Choroid plexus epithelial cell (primary cell): ENCODE data around the gene EVC.
"Not testable (repeated sequence)": the region's sequence is repeated elsewhere in the genome, so short reads cannot be mapped to it uniquely, and the experiment has no call there.

Experiments
- DNase-seq: peaks from one replicate; pipeline ENCODE4 v3.0.0-alpha.2; 2010; ENCODE audit warnings: low read depth
- H3K4me3 ChIP-seq: 2 replicates; pipeline ENCODE4 v1.5.1; 2011; ENCODE audit warnings: low read depth, mild to moderate bottlenecking, control low read depth, low read length, moderate library complexity
- TF ChIP-seq, protein P1 (sequence below): conservative IDR thresholded peaks from 2 replicates; pipeline ENCODE4 v1.5.1; 2011; ENCODE audit warnings: low read depth, mild to moderate bottlenecking, control low read depth, inconsistent platforms, low read length, moderate library complexity

EVC gene

DNA sequence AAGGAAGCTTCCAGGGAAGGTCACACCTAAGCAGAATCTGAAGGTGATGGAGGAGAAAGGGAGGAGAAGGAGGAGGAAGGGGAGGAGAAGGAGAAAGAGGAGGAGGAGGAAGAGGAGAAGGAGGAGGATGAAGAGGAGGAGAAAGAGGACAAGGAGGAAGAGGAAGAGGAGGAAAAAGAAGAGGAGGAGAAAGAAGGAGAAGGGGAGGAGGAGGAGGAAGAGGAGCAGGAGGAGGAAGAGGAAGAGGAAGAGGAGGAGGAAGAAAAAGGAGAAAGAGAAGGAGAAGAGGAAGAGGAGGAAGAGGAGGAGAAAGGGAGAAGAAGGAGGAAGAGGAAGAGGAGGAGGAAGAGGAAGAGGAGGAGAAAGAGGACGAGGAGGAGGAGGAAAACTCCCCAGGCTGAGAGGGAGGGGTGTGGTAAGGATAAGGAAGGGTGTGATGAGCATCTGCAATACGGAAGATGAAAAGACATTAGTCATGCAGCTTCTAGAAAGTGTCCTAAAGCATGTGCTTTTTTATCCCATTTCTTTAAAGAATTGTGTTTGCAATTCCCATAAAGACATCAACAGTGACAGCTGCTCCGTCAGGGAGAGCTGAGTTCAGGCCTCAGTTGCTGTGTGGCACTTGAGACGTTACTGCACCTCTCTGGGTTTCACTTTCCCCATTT, 140.8 kb downstream of the EVC start:
- TF ChIP-seq, protein P1, sequence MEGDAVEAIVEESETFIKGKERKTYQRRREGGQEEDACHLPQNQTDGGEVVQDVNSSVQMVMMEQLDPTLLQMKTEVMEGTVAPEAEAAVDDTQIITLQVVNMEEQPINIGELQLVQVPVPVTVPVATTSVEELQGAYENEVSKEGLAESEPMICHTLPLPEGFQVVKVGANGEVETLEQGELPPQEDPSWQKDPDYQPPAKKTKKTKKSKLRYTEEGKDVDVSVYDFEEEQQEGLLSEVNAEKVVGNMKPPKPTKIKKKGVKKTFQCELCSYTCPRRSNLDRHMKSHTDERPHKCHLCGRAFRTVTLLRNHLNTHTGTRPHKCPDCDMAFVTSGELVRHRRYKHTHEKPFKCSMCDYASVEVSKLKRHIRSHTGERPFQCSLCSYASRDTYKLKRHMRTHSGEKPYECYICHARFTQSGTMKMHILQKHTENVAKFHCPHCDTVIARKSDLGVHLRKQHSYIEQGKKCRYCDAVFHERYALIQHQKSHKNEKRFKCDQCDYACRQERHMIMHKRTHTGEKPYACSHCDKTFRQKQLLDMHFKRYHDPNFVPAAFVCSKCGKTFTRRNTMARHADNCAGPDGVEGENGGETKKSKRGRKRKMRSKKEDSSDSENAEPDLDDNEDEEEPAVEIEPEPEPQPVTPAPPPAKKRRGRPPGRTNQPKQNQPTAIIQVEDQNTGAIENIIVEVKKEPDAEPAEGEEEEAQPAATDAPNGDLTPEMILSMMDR = no peak
- no peak overlapping the region for H3K4me3 ChIP-seq
- no peak for DNase-seq

DNA sequence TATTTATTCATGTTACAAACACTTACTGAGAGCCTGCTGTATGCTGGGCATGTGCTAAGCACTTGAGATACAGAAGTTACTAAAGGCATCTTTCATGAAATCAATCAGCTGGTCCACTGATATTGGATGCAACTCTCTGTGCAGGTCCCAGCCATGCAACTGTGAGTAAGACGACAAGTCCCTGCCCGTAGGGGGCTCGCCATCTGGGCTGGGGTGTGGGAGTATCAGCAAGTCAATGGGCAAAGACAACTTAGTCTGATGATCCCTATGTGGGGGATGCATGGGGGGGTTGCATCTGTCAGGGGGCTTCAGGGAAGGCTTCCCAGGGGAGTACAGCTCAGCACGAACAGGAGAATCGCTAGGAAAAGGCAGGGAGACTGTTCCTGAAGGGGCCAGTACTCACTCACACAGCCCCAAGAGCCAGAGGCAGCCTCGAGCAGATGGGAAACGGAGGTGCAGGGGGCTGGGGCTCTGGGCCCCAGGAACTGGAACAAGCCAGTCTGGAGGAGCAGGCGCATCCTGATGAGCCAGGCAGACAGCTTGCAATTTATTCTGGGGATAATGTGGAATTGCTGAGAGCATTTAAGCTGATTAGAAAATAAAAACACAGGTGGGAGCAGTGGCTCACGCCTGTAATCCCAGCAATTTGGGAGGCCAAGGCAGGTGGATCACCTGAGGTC, 141.7 kb downstream of the EVC start:
- no peak overlapping the region for H3K4me3 ChIP-seq
- TF ChIP-seq, protein P1 = no peak
- no peak for DNase-seq

DNA sequence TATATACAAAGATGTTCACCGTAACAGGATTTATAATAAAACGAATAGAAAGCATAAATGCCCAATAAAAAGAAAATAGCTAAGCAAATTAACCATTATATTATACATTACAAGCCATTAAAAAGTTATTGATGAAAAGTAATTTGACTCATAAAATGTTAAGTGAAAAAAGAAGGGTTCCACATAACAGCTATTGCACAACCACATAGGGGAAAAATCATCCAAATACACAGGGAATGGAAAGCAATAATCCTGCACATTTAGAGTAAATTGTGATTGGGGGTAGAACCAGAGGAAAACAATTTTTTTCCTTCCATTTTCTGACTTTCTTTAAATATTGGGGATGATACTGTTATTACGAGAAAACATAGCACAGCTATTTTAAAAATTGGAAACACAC, 143.9 kb downstream of the EVC start:
- DNase-seq = no peak
- TF ChIP-seq, protein P1 = no peak
- H3K4me3 ChIP-seq = no peak overlapping the region

DNA sequence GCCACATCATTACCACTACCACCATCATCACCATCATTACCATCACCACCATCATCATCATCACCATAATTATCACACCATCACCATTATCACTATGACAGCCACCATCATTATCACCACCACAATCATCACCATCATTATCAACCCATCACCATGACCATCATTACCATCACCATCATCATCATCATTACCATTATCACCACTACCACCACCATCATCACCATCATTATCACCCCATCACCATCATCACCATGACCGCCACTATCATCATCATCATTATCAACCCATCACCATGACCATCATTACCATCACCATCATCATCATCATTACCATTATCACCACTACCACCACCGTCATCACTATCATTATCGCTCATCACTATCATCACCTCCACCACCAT, 145.4 kb downstream of the EVC start:
- DNase-seq, H3K4me3 ChIP-seq: not testable (repeated sequence)

DNA sequence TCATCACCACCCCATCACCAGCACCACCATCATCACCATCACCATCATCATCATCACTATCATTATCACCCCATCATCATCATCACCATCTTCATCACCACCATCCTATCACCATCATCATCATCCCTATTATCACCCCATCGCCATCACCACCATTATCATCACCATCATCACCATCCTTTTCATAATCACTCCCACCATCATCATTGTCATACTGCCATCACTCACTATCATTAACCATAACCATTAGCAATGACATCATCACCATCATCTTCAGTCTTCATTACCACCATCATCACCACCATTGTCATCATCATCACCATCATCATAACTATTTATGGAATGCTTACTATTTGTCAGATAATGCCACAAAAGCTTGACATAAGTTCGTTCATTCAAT, 146.2 kb downstream of the EVC start:
- TF ChIP-seq, protein P1 = no peak
- no peak overlapping the region for H3K4me3 ChIP-seq
- no peak for DNase-seq

DNA sequence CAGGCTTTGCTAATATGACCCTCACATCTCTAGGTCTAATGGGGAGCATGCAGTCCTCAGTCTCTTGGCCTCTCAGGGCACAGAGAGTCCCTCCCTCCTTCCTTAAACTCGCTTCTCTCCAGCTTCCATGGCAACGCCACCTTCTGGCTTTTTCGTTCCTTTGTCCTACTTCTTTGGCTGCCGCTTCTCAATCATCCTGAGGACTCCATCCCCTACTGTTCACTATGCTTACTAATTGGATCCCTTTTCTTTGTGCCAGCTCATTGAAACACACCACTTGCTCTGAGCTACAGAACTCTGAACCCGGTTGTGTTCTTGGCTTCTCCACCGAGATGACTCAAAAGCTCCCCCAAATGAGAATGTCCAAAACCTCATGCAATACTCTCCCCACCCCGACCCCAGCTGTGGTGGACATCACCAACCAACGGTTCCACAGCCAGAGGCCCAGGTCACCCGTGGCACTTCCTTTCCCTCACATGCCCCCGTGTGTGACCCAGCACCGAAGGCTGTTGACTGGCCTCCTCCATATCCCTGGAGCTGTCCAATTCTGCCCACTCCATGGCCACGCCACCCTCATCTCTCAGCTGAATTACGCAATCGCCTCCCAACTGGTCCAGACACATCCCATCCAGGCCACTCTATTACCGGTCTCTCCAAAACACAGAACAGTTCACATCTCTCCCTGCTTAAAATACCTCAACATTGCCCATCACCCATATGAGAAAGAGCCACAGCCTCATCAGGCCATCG, 147.2 kb downstream of the EVC start:
- DNase-seq = no peak

DNA sequence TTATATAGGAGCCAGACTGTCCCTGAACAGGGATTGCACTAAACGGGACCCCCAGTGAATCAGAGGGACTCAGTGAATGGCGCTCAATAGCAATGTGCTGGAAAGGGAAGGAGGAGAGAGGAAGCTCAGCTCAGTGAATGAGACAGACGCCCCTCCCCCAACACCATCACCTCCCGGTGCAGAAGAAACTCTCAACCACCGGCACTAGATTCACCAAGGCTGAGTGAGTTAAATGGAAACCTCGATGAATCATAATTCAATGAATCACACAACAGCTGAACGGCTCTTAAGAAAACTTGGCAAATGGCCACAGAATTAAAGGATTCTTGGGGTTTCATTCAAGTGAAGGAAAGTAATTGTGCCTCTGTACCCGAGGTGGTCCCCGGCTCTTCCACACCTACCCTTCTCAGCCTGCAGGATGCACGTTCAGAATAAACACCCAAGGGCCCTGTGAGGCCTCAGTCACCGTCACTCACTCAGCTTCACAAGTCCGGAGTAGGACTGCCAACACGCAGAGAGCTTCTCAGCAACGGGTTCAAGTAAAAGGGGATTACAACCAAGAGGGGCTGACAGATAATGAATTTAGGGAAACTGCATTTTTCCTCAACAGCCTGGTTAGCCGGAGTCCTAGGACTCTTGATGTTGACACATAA, 152.6 kb downstream of the EVC start:
- DNase-seq = peak; percentile 93
- H3K4me3 ChIP-seq = no peak overlapping the region
- TF ChIP-seq, protein P1 = no peak

More for the DNA sequence above, 147.2 kb downstream of the EVC start:
- no peak overlapping the region for H3K4me3 ChIP-seq
- TF ChIP-seq, protein P1 = no peak
